ENCODE data around the gene PIGV. TPM values are rescaled to one million over a fixed set of nuclear protein-coding genes. Genes with fewer than 3 reads are reported as not detected.

The PIGV gene
- total and polyA plus RNA-seq, 2 experiments from 2014 or later, result 20.4 to 28.9 TPM

DNA sequence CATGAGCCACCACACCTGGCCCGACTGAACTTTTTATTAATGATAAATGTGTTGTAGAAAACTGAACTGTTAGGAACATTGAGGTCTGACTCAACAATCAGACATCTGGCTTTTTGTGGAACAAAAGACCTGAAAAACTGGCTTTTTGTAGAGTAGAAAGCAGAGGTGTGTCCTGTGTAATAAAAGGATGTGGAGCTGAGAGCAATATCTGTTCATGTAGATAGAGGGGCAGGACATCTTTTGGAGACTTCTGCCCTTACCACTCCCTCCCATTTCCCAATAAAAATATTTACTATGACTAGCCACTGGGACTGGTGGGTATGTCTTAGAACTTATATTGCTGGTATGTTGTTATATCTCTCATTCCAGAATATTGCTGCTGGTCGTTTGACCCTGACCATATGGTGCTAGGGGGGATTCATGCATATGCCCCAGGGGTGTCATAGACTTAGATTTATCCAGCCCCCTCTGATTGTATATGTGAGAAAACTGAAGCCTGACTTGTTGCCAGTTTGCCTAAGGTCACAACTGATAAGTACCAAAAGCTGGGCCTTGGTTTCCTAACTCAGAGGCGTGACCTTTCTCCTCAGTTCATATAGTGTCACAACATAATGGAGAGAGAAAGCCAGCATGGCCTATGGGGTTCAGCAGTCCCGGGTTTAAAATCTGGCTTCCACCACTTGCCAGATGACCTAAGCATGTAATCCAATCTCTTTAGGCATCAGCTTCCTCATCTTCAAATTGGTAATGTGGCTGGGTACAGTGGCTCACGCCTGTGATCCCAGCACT, 33.5 kb upstream of the PIGV start:
- in situ Hi-C loops (cut with MboI), result no loop called here
- Histone ChIP-seq H3K4me1 (ENCODE audit: insufficient read depth) (no peaks in the 10 kb centered on the region), H3K9me2 (ENCODE audit: insufficient read depth) (no peaks in the 10 kb centered on the region), H3K9ac (no peak overlapping the region), H3F3A (ENCODE audit: insufficient read depth) (peaks cover 3% of the 10 kb centered on the region; the same call in 1 of the 2 replicates), H3K27ac (no peak overlapping the region), H3K4me2 (ENCODE audit: unreplicated experiment) (no peak overlapping the region), H3K36me3 (ENCODE audit: low read depth) (0 out of 2 replicates have a peak, but pooled peaks cover 21% of the 10 kb centered on the region), H2AFZ (no peak overlapping the region), H3K27me3 (replicated peaks; ENCODE audit: insufficient read depth) (no peaks in the 10 kb centered on the region), H4K20me1 (ENCODE audit: insufficient read depth) (no peaks in the 10 kb centered on the region), H3K79me2 (ENCODE audit: insufficient read depth) (peaks cover 100% of the 10 kb centered on the region), H3K4me3 (no peak overlapping the region), H3K9me3 (ENCODE audit: low read depth) (no peaks in the 10 kb centered on the region)
- TF ChIP-seq EZH2 (IDR thresholded peaks at IDR 0.05; ENCODE audit: insufficient read depth, poor library complexity, severe bottlenecking), result no peak
- no peak for TF ChIP-seq EZH2phosphoT487 (IDR thresholded peaks at IDR 0.05; ENCODE audit: insufficient read depth, low read depth)
- no peak for DNase-seq
- WGBS, 2 experiments (ENCODE audit: low coverage in 1 of 2, low lambda C conversion rate in 2 of 2, missing lambda C conversion rate in 2 of 2), result 86 to 88% methylated on average over 5 of the region's 5 CpGs

DNA sequence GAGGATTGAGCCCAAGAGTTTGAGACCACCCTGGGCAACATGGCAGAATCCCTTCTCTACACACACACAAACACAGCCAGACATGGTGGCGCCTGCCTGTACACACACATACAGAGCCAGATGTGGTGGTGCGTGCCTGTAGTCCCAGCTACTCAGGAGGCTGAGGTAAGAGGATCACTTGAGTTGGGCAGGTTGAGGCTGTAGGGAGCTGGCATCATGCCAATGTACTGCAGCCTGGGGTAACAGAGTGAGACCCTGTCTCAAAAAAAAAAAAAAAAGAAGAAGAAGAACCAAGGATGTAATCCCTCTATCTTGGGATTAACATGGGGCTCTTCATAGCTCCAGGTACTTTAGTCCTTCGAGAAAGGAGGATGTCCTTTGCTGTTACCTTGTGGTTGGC, 29.4 kb upstream of the PIGV start:
- TF ChIP-seq EZH2 (IDR thresholded peaks at IDR 0.05; ENCODE audit: insufficient read depth, poor library complexity, severe bottlenecking) (no peak), EZH2phosphoT487 (IDR thresholded peaks at IDR 0.05; ENCODE audit: insufficient read depth, low read depth) (no peak)
- 94 to 96% methylated on average over 3 of the region's 3 CpGs for WGBS, 2 experiments (ENCODE audit: low coverage in 1 of 2, low lambda C conversion rate in 2 of 2, missing lambda C conversion rate in 2 of 2)

DNA sequence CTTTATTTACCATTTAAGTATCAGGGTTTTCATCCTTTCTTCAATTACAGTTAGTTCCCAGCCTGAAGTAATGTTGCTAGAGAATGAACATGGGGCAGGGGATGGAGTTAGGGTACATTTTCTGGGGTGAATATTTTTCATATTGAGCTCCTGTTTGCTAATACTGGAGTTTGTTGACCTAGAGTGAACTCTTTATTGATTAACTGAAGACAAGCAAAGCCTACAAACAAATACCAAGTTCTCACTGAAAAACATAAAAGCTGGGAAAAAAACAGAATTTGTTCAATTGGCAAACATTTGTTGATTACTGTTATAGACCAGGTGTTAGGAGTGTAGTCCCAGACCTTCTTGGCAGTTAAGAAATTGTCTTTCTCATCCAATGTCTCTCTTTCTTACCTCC, 28.2 kb upstream of the PIGV start:
- Histone ChIP-seq H3K36me3 (ENCODE audit: low read depth) (peaks cover 39% of the 10 kb centered on the region), H3K4me2 (ENCODE audit: unreplicated experiment) (no peak overlapping the region), H3K27me3 (replicated peaks; ENCODE audit: insufficient read depth) (no peaks in the 10 kb centered on the region), H3F3A (ENCODE audit: insufficient read depth) (no peaks in the 10 kb centered on the region; the same call in 1 of the 2 replicates), H3K27ac (no peak overlapping the region), H3K9me3 (ENCODE audit: low read depth) (no peaks in the 10 kb centered on the region), H3K4me3 (no peak overlapping the region), H2AFZ (no peak overlapping the region), H3K4me1 (ENCODE audit: insufficient read depth) (no peaks in the 10 kb centered on the region), H4K20me1 (ENCODE audit: insufficient read depth) (no peaks in the 10 kb centered on the region), H3K9me2 (ENCODE audit: insufficient read depth) (no peaks in the 10 kb centered on the region), H3K9ac (no peak overlapping the region), H3K79me2 (ENCODE audit: insufficient read depth) (peaks cover 94% of the 10 kb centered on the region)
- no peak for DNase-seq
- no peak for TF ChIP-seq EZH2 (IDR thresholded peaks at IDR 0.05; ENCODE audit: insufficient read depth, poor library complexity, severe bottlenecking)
- TF ChIP-seq EZH2phosphoT487 (IDR thresholded peaks at IDR 0.05; ENCODE audit: insufficient read depth, low read depth), result no peak
- in situ Hi-C loops (cut with MboI), result no loop called here

More for the DNA sequence above, 29.4 kb upstream of the PIGV start:
- no peak overlapping the region for H3K9ac ChIP-seq
- peaks cover 3% of the 10 kb centered on the region; the same call in 1 of the 2 replicates for H3F3A ChIP-seq (ENCODE audit: insufficient read depth)
- H3K36me3 ChIP-seq (ENCODE audit: low read depth), result peaks cover 34% of the 10 kb centered on the region
- H3K9me2 ChIP-seq (ENCODE audit: insufficient read depth), result no peaks in the 10 kb centered on the region
- no peak overlapping the region for H3K4me3 ChIP-seq
- in situ Hi-C loops (cut with MboI), result no loop called here
- H3K27ac ChIP-seq, result no peak overlapping the region
- DNase-seq, result no peak
- H3K27me3 ChIP-seq (replicated peaks; ENCODE audit: insufficient read depth), result no peaks in the 10 kb centered on the region
- no peaks in the 10 kb centered on the region for H4K20me1 ChIP-seq (ENCODE audit: insufficient read depth)
- H3K9me3 ChIP-seq (ENCODE audit: low read depth), result no peaks in the 10 kb centered on the region
- no peak overlapping the region for H3K4me2 ChIP-seq (ENCODE audit: unreplicated experiment)
- peaks cover 97% of the 10 kb centered on the region for H3K79me2 ChIP-seq (ENCODE audit: insufficient read depth)
- no peaks in the 10 kb centered on the region for H3K4me1 ChIP-seq (ENCODE audit: insufficient read depth)
- no peak overlapping the region for H2AFZ ChIP-seq

DNA sequence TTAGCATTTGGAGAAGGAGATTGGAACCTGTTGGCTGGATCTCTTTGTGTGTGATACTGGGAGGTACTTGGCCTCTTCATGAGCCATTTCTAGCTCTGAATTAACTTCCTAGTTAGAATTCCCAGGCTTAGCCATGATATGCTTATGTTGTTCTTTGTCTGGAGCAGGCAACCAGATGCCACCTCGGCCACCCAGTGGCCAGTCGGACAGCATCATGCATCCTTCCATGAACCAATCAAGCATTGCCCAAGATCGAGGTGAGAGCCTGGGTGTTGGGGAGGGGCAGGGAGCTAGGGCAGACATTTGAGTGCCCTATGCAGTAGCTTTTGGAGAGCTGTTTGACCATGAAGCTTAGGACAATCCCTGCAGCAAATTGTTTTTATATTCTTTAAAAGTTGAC, 26.5 kb upstream of the PIGV start:
- no peaks in the 10 kb centered on the region for H3K4me1 ChIP-seq (ENCODE audit: insufficient read depth)
- no peak overlapping the region for H2AFZ ChIP-seq
- no peak overlapping the region for H3K27ac ChIP-seq
- no peaks in the 10 kb centered on the region for H3K27me3 ChIP-seq (replicated peaks; ENCODE audit: insufficient read depth)
- no peaks in the 10 kb centered on the region for H4K20me1 ChIP-seq (ENCODE audit: insufficient read depth)
- 0 out of 2 replicates have a peak, but pooled peaks cover 2% of the 10 kb centered on the region for H3F3A ChIP-seq (ENCODE audit: insufficient read depth)
- H3K79me2 ChIP-seq (ENCODE audit: insufficient read depth), result peaks cover 86% of the 10 kb centered on the region
- no peak overlapping the region for H3K9ac ChIP-seq
- DNase-seq, result no peak
- H3K4me2 ChIP-seq (ENCODE audit: unreplicated experiment), result no peak overlapping the region
- H3K4me3 ChIP-seq, result no peak overlapping the region
- WGBS, 2 experiments (ENCODE audit: low coverage in 1 of 2, low lambda C conversion rate in 2 of 2, missing lambda C conversion rate in 2 of 2), result 85 to 89% methylated on average over 3 of the region's 3 CpGs
- in situ Hi-C loops (cut with MboI), result no loop called here
- TF ChIP-seq EZH2phosphoT487 (IDR thresholded peaks at IDR 0.05; ENCODE audit: insufficient read depth, low read depth), result no peak
- no peak for TF ChIP-seq EZH2 (IDR thresholded peaks at IDR 0.05; ENCODE audit: insufficient read depth, poor library complexity, severe bottlenecking)
- H3K36me3 ChIP-seq (ENCODE audit: low read depth), result peaks cover 46% of the 10 kb centered on the region
- H3K9me3 ChIP-seq (ENCODE audit: low read depth), result no peaks in the 10 kb centered on the region
- H3K9me2 ChIP-seq (ENCODE audit: insufficient read depth), result no peaks in the 10 kb centered on the region
